ENCODE data around the gene TFG.
"Not testable (repeated sequence)": the region's sequence is repeated elsewhere in the genome, so short reads cannot be mapped to it uniquely, and the experiment has no call there.

The TFG gene

GRCh38 chr3:100708989-100709841, at the start of gene TFG:
Gene TFG (plus strand): TSS chr3:100709494. CDS start chr3:100713686, 4,192 bp downstream.
- DNase-seq = peak; percentile 99

DNA sequence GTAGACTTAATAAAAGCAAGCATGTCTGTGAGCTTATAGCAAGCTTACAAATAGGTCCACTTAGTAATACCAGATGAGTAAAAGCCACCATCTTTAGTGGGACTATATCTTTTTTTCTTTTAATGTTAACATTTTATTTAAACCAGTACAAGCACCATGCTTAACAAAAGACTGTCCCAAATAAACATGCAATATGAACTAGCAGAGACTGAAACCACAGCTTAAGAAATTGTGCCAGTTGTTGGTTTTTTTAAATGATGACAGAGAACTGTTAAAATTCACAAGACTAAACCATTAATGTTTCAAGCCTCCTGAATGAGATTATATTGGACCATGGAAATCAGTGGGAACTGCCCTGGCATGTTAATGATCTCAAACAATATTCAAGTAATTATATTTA, 48.0 kb upstream of the TFG start:
- DNase-seq = not testable (repeated sequence)

GRCh38 chr3:100662113-100662823, 47.0 kb upstream of the TFG start:
- DNase-seq = no peak

GRCh38 chr3:100665230-100665629, 44.1 kb upstream of the TFG start:
- DNase-seq = no peak

DNA sequence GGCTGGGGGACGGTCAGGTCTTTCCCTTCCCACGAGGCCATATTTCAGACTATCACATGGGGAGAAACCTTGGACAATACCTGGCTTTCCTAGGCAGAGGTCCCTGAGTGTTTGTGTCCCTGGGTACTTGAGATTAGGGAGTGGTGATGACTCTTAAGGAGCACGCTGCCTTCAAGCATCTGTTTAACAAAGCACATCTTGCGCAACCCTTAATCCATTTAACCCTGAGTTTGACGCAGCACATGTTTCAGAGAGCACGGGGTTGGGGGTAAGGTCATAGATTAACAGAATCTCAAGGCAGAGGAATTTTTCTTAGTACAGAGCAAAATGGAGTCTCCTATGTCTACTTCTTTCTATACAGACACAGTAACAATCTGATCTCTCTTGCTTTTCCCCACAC, 42.6 kb upstream of the TFG start:
- DNase-seq = not testable (repeated sequence)

GRCh38 chr3:100667316-100667715, 42.0 kb upstream of the TFG start:
- not testable (repeated sequence) for DNase-seq

GRCh38 chr3:100670995-100671394, 38.3 kb upstream of the TFG start:
- DNase-seq = not testable (repeated sequence)

- no peak for DNase-seq
Observed at GRCh38 chr3:100681496-100681895, 27.8 kb upstream of the TFG start.

DNA sequence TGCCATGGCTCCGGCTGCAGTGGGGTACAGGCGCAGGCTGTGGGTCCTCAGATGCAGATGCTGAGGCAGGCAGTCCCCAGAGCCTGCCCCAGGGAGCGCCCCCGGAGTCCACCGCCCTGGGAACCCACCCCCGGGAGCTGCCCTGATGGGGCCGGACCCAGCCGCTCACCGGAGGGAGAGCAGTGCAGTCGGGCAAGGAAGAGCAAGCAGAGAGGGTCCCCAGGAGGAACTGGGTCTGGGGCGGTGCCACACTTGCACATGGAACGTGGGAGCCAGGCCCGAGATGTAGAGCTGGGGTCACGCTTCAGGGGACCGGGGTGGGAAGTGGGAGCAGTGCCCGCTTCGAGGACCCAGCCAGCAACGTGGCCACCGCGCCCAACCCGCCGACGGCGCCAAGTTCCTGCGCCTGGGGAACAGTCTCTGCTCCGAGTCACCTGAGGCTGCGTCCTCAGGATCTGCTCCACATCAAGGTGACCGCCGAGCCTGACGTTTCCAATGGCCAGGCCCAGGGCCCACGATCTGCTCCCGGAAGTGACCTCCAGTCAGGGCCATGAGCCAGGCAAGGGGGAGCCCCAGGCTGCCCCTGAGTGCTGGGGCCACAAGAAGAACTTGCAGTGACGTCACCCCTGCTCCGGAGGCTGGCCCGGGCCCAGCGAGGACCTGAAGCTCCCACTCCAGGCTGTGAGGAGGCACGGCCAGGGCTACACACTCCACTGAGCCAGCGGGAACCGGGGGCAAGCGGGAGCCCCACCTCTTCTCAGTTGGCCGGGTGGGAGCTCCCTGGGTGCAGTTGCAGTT, 27.0 kb upstream of the TFG start:
- DNase-seq = no peak

DNA sequence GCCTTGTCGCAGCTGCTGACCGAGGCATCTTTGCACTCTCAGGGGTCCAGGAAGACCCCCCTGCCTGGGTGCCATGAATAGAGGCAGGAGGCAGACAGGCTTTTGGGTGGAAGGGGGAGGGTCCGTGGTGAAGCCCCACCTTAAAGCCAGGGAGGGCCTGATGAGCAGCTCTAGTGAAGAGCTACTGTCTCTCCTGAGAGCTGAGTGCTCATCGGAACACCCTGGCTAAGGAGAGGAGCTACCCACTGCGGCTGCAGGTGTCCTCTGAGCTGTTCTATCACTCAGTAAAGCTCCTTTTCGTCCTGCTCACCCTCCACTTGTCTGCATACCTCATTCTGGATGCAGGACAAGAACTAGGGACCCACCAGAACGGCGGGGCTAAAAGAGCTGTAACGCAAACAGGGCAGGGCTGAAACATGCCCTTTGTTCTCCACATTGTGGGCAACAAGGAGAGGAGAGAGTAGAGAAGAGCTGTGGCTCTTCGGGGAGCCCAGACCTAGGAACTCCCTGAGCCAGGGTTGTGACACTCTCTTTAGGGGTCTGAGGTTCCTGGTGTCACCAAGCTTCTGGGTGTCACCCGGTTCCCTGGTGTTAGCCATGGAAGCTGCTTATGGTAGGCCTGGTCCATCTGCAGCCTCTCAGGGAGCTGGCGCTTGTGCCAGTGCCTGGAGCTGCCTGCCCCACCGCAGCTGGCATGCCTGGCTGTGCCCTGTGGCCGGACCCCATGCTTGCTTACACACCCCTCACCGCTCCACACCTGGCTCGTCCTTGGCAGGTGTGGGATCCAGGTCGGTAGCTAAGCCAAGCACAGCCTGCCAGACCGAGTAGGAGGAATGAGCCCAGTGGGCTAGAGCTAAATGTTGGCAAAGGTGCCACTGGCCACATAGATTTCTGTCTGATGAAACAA, 26.2 kb upstream of the TFG start:
- DNase-seq = no peak

- no peak for DNase-seq
Observed at GRCh38 chr3:100693225-100693624, 16.1 kb upstream of the TFG start.

- DNase-seq = no peak
Observed at GRCh38 chr3:100695696-100696095, 13.6 kb upstream of the TFG start.

- no peak for DNase-seq
Observed at GRCh38 chr3:100696161-100696560, 13.1 kb upstream of the TFG start.

DNA sequence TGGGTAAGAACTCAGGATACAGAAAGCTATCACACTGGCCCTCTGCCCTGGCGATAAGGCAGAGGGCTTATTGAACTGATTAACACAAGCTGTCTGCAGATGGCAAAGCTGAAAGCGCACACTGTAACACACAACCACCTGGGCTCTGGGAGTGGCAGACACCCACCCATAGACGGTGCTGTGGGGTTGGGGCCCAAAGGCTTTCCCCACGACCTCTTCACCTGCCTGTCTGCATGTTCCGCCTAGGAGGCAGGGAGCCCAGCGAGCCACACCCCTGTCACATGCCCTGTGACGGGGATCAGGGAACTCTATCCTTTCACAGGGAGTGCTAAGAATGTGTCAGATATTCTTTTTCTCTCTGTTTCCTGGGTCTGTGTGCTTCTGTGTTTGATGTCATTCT, 12.1 kb upstream of the TFG start:
- DNase-seq = no peak

DNA sequence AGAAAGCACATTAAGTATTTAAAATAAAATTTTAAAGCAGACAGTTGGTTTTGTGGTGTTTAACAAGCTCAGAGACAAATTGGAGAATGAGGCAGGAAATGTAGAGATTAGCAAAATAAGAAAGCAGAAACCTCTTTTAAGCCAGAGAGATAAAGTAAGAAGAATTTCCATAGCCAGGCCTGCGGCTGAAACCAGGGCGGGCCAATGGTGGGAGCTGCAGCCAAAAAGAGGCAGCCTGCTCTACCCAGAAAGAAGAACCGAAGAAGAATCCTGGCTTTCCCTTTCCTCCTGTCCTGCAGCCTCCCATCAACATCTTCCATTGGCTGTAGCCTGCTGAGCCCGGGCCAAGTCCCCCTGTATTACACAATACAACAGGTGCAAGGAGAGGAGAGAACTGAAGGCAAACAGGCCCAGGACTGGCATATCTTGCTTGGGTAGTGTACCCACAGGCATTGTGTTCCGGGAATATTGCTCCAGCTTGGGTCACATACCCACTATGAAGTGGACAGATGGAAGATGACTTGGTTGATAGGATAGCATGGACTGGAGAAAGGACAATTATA, 11.5 kb upstream of the TFG start:
- DNase-seq = no peak

DNA sequence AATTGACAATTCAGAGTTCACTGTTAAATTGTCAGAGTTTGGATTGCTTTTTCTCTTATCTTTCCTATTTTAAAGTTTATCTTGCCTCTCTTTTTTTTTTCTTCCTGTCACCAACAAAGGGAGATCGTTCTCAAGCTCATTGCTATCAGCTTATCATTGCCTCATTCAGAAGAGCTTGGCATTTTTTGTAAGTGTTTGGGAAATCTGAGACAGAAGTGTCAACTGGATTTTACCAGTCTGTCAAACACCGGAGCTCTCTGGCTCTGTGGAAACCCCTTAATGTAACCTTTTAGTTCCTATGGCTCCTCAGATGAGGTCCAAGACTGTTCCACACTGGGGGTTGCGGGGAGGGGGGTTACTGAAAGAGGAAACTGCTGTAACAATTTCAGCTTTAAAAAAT, 10.6 kb upstream of the TFG start:
- no peak for DNase-seq

GRCh38 chr3:100700708-100701107, 8.6 kb upstream of the TFG start:
- DNase-seq = no peak

- no peak for DNase-seq
Observed at GRCh38 chr3:100702082-100702979, 7.0 kb upstream of the TFG start.

DNA sequence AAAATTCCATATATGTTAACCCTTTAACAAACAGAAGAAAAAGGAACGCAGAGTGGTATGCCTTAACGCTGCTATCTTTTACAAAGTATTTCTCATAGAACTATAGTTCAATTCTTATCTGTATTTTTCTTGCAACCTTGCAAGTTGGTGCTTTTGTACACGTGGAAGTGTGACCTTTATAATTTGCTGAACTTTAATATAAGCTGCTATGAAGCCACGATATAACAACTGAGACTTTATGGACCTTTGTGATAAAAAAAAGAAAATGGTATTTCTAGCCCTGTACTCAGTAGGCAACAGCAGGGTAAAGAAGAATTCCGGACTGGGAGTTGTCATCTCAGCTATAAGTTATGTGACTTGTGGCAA, 6.3 kb upstream of the TFG start:
- no peak for DNase-seq

DNA sequence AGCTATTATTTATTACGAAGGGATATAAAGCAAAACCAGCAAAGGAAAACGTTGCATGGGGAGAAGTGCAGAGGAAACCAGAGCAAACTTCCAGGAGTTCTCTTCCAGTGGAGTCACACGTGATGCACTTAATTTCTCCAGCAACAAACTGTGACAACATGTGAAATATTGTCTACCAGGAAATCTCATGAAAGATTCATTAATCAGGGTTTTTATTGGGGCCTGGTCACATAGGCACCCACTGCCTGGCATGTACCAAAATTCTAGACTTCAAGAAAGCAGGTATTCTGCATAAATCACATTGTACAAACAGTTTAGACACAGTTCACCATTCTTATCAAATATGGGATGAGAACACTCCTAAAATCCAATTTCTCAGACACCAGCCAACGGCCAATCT, 5.4 kb upstream of the TFG start:
- no peak for DNase-seq

- DNase-seq = no peak
Observed at GRCh38 chr3:100706365-100706764, 2.9 kb upstream of the TFG start.
